ENCODE measurements around the gene RILPL1.
"Not testable (repeated sequence)": the region's sequence is repeated elsewhere in the genome, so short reads cannot be mapped to it uniquely, and the experiment has no call there.

The RILPL1 gene

DNA sequence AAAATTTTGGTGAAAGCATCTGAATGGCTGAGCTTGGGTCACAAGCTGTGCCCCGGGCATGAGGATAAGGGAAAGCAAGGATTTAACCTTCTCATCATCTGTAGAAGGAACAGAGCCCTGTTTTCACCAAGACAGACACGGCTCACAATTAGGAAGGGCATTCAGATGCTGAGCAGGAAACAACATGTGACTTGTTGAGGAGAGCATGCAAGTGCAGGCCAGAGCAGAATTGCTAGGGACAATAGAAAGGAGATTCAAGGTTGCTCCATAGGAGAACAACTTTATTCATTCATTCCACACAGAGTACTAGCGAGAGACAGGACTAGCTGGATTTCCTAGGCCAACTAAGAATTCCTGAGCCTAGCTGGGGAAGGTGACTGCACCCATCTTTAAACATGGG, 14.6 kb upstream of the RILPL1 start:
- Mint-ChIP-seq H3K9me3 (no peaks in the 10 kb centered on the region), H3K4me1 (no peaks in the 10 kb centered on the region), H3K36me3 (ENCODE audit: insufficient read depth) (no peaks in the 10 kb centered on the region), H3K27me3 (peaks cover 19% of the 10 kb centered on the region), H3K27ac (ENCODE audit: low read depth) (no peak overlapping the region), H3K4me3 (no peak overlapping the region)
- no peak for ATAC-seq (replicated peaks; ENCODE audit: extremely low read depth, poor library complexity, severe bottlenecking)
- DNase-seq (ENCODE audit: low spot score in 2 of 2): no peak

DNA sequence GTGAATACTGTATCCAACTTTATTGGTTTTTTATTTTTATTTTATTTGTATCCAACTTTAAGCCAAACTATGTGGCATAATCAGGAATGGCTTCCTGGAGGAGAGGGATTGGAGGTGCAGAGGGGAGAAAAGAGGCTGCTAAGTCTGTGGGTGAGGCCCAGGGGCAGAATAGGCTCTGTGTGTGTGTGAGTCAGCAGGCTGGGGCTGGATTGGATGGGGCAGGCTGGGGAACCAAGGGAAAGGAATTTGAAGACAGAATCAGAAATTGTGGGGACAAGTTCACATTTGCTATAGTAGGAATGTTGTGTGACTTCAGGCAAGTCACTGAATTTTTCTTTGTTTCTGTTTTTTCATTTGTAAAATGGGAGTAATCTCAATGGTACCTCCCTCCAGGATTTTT, 12.8 kb upstream of the RILPL1 start:
- DNase-seq (ENCODE audit: low spot score in 2 of 2) (no peak), ATAC-seq (replicated peaks; ENCODE audit: extremely low read depth, poor library complexity, severe bottlenecking) (no peak)
- H3K4me1 Mint-ChIP-seq: no peaks in the 10 kb centered on the region
- H3K4me3 Mint-ChIP-seq: no peak overlapping the region
- peaks cover 16% of the 10 kb centered on the region for H3K27me3 Mint-ChIP-seq
- H3K36me3 Mint-ChIP-seq (ENCODE audit: insufficient read depth): peaks cover 2% of the 10 kb centered on the region
- no peaks in the 10 kb centered on the region for H3K9me3 Mint-ChIP-seq
- H3K27ac Mint-ChIP-seq (ENCODE audit: low read depth): no peak overlapping the region

DNA sequence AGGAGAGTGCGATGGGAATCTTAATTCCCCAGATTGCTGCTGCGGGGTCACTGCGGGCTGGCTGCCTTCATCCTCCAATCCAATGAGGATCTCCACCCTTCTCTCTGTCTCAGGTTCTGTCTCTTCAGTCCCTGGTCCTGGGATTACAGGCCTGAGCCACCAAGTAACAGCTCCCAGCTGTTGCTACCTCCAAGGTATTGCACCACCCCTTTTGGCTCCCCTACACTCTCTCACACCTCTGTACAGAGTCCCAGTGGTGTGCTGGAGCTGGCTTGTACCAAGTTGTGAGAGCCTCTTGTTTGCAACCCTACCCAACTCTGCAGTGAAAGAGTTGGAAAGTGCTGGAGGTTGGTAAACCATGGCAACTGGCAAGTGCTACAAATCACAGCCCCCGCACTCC, 10.0 kb upstream of the RILPL1 start:
- Mint-ChIP-seq H3K27ac (ENCODE audit: low read depth) (no peak overlapping the region), H3K36me3 (ENCODE audit: insufficient read depth) (peaks cover 4% of the 10 kb centered on the region), H3K4me3 (no peak overlapping the region), H3K27me3 (no peaks in the 10 kb centered on the region), H3K4me1 (no peaks in the 10 kb centered on the region), H3K9me3 (no peaks in the 10 kb centered on the region)
- DNase-seq (ENCODE audit: low spot score in 2 of 2) (no peak), ATAC-seq (replicated peaks; ENCODE audit: extremely low read depth, poor library complexity, severe bottlenecking) (no peak)

DNA sequence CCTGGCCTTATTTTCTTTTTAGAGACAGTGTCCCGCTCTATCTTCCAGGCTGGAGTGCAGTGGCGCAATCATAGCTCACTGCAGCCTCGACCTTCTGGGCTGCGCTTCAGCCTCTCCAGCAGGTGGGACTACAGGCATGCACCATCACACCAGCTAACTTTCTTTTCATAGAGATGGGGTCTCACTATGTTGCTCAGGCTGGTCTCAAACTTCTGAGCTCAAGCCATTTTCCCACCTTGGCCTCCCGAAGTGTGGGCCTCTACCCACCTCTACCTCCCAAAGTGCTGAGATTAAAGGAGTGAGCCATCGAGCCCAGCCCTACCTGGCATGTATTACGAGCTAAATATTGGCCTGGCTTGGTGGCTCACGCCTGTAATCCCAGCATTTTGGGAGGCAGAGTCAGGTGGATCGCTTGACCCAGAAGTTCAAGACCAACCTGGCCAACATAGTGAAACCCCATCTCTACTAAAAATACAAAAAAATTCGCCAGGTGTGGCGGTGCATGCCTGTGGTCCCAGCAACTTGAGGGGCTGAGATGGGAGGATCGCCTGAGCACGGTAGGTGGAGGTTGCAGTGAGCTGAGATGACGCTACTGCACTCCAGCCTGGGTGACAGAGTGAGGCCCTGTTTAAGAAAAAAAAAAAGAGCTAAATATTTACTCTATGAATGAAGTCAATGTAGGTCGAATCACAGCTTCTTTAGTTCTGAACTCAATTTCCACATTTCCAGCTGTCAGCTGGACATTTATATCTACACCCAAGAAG, 7.6 kb upstream of the RILPL1 start:
- ATAC-seq (replicated peaks; ENCODE audit: extremely low read depth, poor library complexity, severe bottlenecking) (no peak), DNase-seq (ENCODE audit: low spot score in 2 of 2) (no peak)
- no peak overlapping the region for H3K27ac Mint-ChIP-seq (ENCODE audit: low read depth)
- H3K9me3 Mint-ChIP-seq: no peaks in the 10 kb centered on the region
- H3K4me3 Mint-ChIP-seq: no peak overlapping the region
- H3K4me1 Mint-ChIP-seq: no peaks in the 10 kb centered on the region
- H3K36me3 Mint-ChIP-seq (ENCODE audit: insufficient read depth): peaks cover 4% of the 10 kb centered on the region
- no peaks in the 10 kb centered on the region for H3K27me3 Mint-ChIP-seq

DNA sequence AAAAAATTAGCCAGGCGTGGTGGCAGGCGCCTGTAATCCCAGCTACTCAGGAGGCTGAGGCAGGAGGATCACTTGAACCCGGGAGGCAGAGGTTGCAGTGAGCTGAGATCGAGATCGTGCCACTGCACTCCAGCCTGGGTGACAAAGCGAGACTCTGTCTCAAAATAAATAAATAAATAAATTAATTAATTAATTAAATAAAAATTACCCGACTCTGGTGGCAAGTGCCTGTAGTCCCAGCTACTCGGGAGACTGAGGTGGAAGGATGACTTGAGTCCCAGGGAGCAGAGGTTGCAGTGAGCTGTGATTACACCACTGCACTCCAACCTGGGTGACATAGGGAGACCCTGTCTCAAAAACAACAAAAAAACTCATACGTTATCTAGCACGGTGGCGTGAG, 2.4 kb upstream of the RILPL1 start:
- not testable (repeated sequence) for H3K9me3 Mint-ChIP-seq; H3K4me3 Mint-ChIP-seq; ATAC-seq (replicated peaks; ENCODE audit: extremely low read depth, poor library complexity, severe bottlenecking); H3K27ac Mint-ChIP-seq (ENCODE audit: low read depth); H3K27me3 Mint-ChIP-seq; H3K36me3 Mint-ChIP-seq (ENCODE audit: insufficient read depth); DNase-seq (ENCODE audit: low spot score in 2 of 2)
- peaks cover 15% of the 10 kb centered on the region for H3K4me1 Mint-ChIP-seq

GRCh38 chr12:123532808-123533649, 490 bp downstream of the RILPL1 start:
- DNase-seq (ENCODE audit: low spot score in 2 of 2) (no peak), ATAC-seq (replicated peaks; ENCODE audit: extremely low read depth, poor library complexity, severe bottlenecking) (no peak)
- peak overlapping the region; percentile 77 for H3K4me3 Mint-ChIP-seq
- H3K27ac Mint-ChIP-seq (ENCODE audit: low read depth): peak overlapping the region; percentile 62
- H3K4me1 Mint-ChIP-seq: peaks cover 25% of the 10 kb centered on the region
- H3K27me3 Mint-ChIP-seq: no peaks in the 10 kb centered on the region
- no peaks in the 10 kb centered on the region for H3K36me3 Mint-ChIP-seq (ENCODE audit: insufficient read depth)
- H3K9me3 Mint-ChIP-seq: no peaks in the 10 kb centered on the region

DNA sequence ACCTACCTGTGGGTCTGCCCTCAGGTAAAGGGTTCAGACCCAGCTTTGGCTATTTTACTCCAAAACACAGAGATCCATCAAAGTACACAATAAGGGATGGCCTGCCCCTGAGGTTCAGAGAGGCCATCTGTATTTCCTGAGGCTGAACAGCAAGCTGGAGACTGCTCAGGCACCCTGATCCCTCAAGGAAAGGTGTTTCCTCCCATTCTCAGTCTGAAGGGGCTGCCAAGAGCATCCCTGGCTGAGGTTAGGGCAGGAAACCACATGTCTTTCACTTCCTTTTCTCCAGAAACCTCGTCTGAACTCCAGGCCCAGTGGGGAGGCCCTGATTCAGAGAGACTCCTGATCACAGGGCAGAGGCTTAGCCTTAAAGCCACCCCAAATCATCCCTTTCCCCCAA, 1.5 kb downstream of the RILPL1 start:
- ATAC-seq (replicated peaks; ENCODE audit: extremely low read depth, poor library complexity, severe bottlenecking) (no peak), DNase-seq (ENCODE audit: low spot score in 2 of 2) (no peak)
- Mint-ChIP-seq H3K9me3 (no peaks in the 10 kb centered on the region), H3K36me3 (ENCODE audit: insufficient read depth) (no peaks in the 10 kb centered on the region), H3K4me1 (peaks cover 25% of the 10 kb centered on the region), H3K4me3 (peak overlapping the region; percentile 77), H3K27ac (ENCODE audit: low read depth) (no peak overlapping the region), H3K27me3 (no peaks in the 10 kb centered on the region)

GRCh38 chr12:123531091-123531490, 2.4 kb downstream of the RILPL1 start:
- H3K36me3 Mint-ChIP-seq (ENCODE audit: insufficient read depth): no peaks in the 10 kb centered on the region
- no peak for ATAC-seq (replicated peaks; ENCODE audit: extremely low read depth, poor library complexity, severe bottlenecking)
- H3K27ac Mint-ChIP-seq (ENCODE audit: low read depth): no peak overlapping the region
- H3K9me3 Mint-ChIP-seq: no peaks in the 10 kb centered on the region
- no peak for DNase-seq (ENCODE audit: low spot score in 2 of 2)
- H3K4me1 Mint-ChIP-seq: peaks cover 25% of the 10 kb centered on the region
- no peak overlapping the region for H3K4me3 Mint-ChIP-seq
- no peaks in the 10 kb centered on the region for H3K27me3 Mint-ChIP-seq

DNA sequence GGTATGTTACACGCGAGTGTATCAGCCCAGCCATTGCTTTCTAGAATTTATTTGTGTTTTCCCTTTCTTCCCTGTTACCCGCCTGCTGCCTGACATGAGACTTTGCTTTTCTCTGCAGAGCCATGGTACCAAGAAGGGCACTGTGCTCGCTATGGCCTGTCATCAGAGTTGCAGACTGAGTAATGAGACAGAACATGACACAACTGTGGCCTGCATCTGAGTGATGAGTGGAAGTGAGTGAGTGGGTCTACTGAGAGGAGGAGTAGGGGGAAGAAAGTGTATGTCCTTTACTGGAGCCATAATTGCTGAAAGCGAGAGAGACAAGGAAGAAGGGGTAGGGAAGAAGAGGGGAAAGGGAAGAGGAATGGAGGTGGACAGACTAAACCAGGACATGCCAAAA, 2.9 kb downstream of the RILPL1 start:
- DNase-seq (ENCODE audit: low spot score in 2 of 2): no peak
- no peaks in the 10 kb centered on the region for H3K36me3 Mint-ChIP-seq (ENCODE audit: insufficient read depth)

DNA sequence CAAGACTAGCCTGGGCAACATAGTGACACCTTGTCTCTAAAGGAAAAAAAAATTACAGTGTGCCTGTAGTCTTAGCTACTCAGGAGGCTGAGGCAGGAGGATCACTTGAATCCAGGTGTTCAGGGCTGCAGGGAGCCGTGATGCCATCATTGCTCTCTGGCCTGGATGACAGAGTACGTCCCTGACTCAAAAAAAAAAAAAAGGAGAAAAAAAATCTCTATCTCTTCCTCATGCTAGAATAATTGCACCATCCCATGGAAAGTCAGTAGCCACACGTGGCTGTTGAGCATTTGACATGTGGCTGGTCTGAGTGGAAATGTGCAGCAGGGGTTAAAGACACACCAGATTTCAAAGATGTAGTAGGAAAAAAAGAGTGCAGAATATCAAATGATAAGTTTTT, 3.8 kb downstream of the RILPL1 start:
- DNase-seq (ENCODE audit: low spot score in 2 of 2) (no peak), ATAC-seq (replicated peaks; ENCODE audit: extremely low read depth, poor library complexity, severe bottlenecking) (no peak)
- no peaks in the 10 kb centered on the region for H3K36me3 Mint-ChIP-seq (ENCODE audit: insufficient read depth)
- H3K27me3 Mint-ChIP-seq: no peaks in the 10 kb centered on the region
- H3K4me3 Mint-ChIP-seq: no peak overlapping the region
- peaks cover 25% of the 10 kb centered on the region for H3K4me1 Mint-ChIP-seq
- H3K27ac Mint-ChIP-seq (ENCODE audit: low read depth): no peak overlapping the region
- H3K9me3 Mint-ChIP-seq: no peaks in the 10 kb centered on the region

More for the DNA sequence above, 2.9 kb downstream of the RILPL1 start:
- no peak overlapping the region for H3K4me3 Mint-ChIP-seq
- peaks cover 25% of the 10 kb centered on the region for H3K4me1 Mint-ChIP-seq
- H3K27ac Mint-ChIP-seq (ENCODE audit: low read depth): no peak overlapping the region
- no peaks in the 10 kb centered on the region for H3K27me3 Mint-ChIP-seq
- H3K9me3 Mint-ChIP-seq: no peaks in the 10 kb centered on the region
- ATAC-seq (replicated peaks; ENCODE audit: extremely low read depth, poor library complexity, severe bottlenecking): no peak

DNA sequence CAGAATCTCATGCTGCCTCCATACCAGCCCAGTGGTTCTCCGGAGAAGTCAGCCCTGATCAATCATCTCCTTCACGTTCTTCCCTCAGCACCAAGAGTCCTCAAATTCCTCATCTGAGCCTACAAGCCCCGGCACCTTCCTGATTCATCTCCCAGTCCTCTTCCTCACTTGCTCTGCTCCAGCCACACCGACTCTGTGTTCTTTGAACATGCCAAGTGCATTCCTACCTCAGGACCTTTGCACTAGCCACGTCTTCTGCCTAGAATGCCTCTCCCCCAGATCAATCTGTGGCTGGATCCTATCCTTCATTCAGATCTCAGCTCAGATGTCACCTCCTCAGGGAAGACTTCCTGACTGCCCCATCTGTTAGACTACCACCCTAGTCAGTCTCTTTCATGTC, 4.7 kb downstream of the RILPL1 start:
- peaks cover 1% of the 10 kb centered on the region for H3K36me3 Mint-ChIP-seq (ENCODE audit: insufficient read depth)
- no peaks in the 10 kb centered on the region for H3K9me3 Mint-ChIP-seq
- DNase-seq (ENCODE audit: low spot score in 2 of 2): no peak
- no peak overlapping the region for H3K4me3 Mint-ChIP-seq
- peaks cover 25% of the 10 kb centered on the region for H3K4me1 Mint-ChIP-seq
- H3K27ac Mint-ChIP-seq (ENCODE audit: low read depth): no peak overlapping the region
- no peaks in the 10 kb centered on the region for H3K27me3 Mint-ChIP-seq
- no peak for ATAC-seq (replicated peaks; ENCODE audit: extremely low read depth, poor library complexity, severe bottlenecking)

GRCh38 chr12:123526542-123527080, 6.9 kb downstream of the RILPL1 start:
- peaks cover 11% of the 10 kb centered on the region for H3K4me1 Mint-ChIP-seq
- H3K9me3 Mint-ChIP-seq: no peaks in the 10 kb centered on the region
- ATAC-seq (replicated peaks; ENCODE audit: extremely low read depth, poor library complexity, severe bottlenecking) (no peak), DNase-seq (ENCODE audit: low spot score in 2 of 2) (no peak)
- no peak overlapping the region for H3K4me3 Mint-ChIP-seq
- no peak overlapping the region for H3K27ac Mint-ChIP-seq (ENCODE audit: low read depth)
- H3K27me3 Mint-ChIP-seq: no peaks in the 10 kb centered on the region
- peaks cover 4% of the 10 kb centered on the region for H3K36me3 Mint-ChIP-seq (ENCODE audit: insufficient read depth)

DNA sequence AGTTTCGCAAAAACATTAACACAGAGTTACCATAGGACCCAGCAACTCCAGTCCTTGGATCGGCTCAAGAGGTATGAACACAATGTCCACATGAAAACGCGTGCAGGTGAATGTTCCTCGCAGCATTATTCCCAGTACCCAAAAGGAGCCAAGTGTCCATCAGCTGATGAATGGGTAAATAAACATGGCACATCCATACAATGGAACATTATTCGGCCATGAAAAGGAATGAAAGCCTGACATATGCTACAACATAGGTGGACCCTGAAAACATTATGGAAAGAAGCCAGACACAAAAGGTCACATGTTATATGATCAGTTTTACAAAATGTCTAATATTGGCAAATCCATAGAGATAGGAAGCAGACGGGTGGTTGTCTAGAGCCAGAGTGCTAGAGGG, 9.1 kb downstream of the RILPL1 start:
- Mint-ChIP-seq H3K36me3 (ENCODE audit: insufficient read depth) (peaks cover 7% of the 10 kb centered on the region), H3K9me3 (no peaks in the 10 kb centered on the region), H3K4me3 (no peak overlapping the region), H3K4me1 (peaks cover 5% of the 10 kb centered on the region), H3K27me3 (no peaks in the 10 kb centered on the region), H3K27ac (ENCODE audit: low read depth) (no peak overlapping the region)
- DNase-seq (ENCODE audit: low spot score in 2 of 2) (no peak), ATAC-seq (replicated peaks; ENCODE audit: extremely low read depth, poor library complexity, severe bottlenecking) (no peak)

All from central memory CD8-positive, alpha-beta T cell (primary cell).